ENCODE measurements around the gene EFCAB11.

DNA sequence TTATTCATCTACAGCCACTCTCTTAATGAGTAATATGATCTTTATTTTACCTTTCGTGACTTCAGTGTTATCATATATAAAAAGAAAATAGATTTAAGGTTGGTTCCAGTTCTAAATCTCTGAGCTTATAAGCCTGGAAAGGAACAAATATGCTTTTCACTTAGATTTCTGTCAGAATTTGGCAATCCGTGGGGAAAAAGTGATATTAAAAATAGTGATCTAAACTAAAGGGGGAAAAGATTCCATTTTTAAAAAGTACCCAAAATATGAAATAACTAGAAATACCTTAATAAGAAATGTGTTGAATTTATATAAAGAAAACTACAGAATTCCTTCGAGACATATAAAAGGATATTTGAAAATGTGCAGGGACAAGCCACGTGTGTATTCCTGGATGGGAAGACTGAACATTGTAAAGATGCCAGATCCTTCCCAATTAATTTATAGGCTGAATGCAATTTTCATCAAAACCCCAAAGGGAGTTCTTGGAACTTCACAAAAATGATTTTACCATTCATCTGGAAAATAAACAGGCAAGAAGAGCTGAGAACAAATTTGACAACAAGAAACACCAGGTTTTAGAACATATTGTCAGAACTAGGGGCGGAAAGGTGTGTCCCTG lies 142.5 kb downstream of the EFCAB11 start:
- TF ChIP-seq CTCF (IDR thresholded peaks at IDR 0.05) (no peak), POLR2A (IDR thresholded peaks at IDR 0.05) (no peak)
